Nucleus accumbens (tissue), 56 donors: ENCODE data around the gene HOMER2.

Experiments used
- DNase-seq, 56 donors: peaks; one replicate each; lab custom pipeline; 2025; lab: John Stamatoyannopoulos, UW

HOMER2 gene

DNA sequence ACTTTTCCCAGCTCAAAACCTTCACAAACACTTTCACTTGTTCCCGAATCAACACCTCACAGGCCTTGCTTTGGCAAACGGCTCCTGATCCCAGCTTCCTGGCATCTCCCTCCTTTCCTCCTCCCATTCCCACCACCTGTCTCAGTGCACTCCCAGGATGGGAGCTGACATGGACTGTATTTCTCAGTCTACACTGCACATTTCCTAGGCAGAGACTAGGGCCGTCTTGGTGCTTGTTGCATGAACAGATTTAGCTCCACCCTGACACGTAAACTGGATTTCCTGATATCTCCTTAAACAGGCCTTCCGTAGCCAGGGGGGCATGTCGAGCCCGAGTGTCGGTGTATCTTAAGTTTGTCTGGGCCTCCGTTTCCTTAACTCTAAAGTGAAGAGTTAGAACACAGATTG is 143.9 kb downstream of the HOMER2 start:
- DNase-seq = no peak

DNA sequence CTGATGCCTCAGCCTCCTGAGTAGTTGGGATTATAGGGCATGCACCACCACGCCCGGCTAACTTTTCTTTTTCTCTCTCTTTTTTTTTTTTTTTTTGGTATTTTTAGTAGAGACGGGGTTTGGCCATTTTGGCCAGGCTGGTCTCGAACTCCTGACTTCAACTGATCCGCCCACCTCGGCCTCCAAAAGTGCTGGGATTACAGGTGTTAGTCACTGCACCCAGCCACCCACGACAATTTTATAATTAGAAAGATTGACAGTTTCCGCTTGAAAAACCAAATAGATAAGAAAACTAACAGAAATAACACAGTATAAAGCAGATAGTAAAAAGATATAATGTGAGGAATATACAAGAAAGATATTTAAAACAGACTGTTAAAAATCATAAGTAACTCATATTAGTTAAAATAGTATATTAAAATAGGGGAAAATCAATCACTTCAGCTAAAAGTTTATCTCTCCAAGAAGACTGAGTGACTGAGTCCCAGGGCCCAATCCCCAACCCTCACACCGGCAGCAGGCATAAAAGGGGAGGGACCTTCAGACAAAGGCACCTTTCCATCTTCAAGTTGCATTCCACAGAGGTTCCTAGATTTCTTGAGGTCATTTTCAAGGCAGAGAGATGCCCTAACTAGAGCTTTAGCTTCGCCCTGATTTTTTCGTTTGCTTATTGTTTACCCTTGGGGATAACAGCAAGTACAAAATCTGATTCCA is 144.4 kb downstream of the HOMER2 start:
- DNase-seq = no peak

DNA sequence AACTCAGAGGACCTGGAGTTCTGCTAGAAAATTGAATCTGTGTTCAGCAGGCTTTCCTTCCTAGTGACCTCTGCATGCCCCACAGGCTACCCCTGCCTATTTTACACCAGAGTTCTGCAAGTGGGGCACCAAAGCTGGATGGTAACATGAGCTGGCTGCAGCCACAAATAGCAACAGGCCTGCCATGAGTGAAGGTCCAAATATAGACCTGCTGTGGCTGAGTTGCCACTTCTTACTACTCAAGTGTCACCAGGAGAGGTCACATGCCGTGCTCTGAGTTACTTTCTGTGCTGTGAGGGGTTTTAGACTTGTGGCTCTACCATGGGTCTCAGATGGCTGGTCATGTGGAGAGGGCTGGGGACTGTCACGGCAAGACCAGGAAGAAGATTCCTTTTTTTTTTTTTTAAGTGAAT is 146.5 kb downstream of the HOMER2 start, which contains the start of gene FSD2:
TSS of gene FSD2 (minus strand) at position 76 of the 413 bp plus-strand sequence. CDS start 18,679 bp downstream, outside the sequence.
- DNase-seq = peak in 1 of 56 donors; percentile 1

DNA sequence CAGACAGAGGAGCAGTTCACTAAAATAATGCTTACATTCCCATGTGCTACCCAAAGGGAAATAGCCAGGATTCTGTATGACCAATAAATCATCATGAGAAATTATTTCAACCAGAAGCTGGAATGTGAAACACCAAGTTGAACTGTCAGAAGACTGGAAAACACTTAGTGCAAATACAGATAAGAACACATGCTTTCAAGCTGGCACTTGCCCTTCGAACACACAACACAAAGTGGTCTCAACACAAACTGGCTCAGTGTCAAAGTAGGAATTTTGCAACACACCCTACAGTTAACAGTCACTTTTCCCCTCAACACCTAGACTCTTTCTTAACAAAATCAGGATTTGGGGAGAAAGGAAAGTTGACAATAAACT is 148.0 kb downstream of the HOMER2 start:
- no peak for DNase-seq

DNA sequence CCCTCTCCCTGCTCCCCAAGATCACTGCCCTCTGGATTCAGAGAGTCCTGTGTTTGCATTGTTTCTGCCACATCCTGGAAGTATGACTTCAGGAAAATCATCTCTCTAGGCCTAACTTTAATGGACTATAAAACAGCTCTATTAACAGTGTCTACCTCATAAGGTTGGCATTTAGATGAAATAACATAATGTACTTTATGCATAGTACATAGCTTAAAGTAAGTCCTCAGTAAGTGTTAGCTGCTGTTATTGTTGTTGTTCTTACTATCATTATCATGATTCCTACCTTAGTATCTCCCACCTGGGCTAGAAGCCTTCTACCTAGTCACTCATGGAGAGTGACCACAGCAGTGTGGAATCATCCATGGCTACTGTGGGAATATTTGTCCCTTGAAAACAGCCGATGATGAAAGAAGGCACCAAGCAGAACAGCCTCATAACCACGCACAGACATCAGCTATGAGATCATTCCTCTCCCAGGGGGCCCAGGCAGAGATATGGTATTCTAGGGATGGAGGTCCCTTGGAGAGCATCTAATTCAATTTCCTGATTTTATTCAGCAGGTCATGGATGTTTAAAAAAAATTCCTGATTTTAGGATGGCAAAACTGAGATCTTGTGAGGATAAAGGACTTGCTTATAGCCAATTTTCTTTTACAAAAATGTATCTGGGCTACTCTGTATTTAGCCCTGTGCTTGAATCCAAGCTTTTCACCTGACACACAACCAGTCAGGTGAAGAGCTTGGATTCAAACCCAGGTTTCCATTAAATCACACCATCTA is 148.5 kb downstream of the HOMER2 start:
- no peak for DNase-seq

DNA sequence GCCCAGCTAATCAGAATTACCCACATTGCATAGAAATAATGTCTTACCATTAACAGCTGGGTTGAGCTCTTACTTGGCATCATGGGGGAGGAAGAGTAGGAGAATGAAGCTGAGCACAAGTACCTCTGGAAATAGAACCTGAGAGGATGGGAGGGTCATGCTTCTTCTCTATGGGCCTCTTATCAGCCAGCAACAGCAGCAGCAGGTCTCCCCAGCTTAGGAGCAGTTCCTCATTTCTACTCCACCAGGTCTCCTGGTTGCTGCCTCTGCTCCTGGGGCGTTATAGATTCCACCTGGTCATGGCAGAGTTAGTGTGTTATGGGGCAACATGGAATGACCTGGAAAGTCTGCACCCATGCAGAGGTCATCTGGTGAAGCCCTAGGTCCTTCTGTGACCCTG is 150.0 kb downstream of the HOMER2 start:
- DNase-seq = no peak

DNA sequence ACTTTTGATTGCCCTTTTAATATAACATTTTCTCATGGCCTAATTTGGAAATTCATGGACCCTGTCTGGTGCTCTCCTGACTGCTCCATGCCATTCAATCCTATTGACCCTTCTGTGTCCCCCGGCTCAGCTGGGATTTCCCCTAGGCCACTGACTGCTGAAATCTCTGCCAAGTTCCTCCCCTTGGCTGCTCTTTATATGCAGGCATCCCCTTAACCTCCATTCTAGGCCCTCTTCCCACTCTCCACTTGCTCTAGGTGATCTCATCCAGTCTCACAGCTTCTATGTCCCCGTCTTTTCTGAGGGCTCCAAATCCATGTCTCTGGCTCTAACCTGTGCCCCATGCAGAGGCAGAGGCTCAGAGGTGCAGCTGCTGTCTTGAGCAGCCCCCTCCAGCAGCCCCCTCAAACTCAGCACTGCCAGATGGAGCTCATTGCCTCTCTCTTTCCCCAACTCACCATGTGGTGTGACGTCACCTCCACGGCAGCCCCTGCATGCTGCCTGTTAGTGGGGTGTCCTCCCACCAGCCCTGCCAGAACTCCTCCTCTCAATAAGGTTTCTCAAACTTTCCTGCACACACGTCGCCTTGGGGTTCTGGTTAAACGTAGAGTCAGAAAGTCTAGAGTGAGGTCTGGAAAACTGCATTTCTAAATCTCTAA is 153.2 kb downstream of the HOMER2 start:
- DNase-seq = no peak
